Sciatic nerve (tissue), 2 donors: ENCODE results near the gene TCTA. TPM values are rescaled to one million over a fixed set of nuclear protein-coding genes. Genes with fewer than 3 reads are reported as not detected.

ENCODE experiments used
- ATAC-seq: fragments of 200-7000 bp; cut with Tn5 transposase; one replicate; pipeline ENCODE4 v1.9.1; 2020; ENCODE audit warnings: mild to moderate bottlenecking, moderate library complexity
- DNase-seq: peaks from one replicate; pipeline ENCODE4 v3.0.0-alpha.2; 2020; ENCODE audit warnings: low spot score
- intact Hi-C: fragments of 100-400 bp; cut with DNase I; formaldehyde crosslinking; loops from one replicate; pipeline ENCODE4 v1.14.2; 2022
- total RNA-seq: library from RNA; stranded (reverse); fragmentation: NEBNext Ultra II Directional; extraction: Animal tissue kit (Norgen Biotek cat#: 25700); gene quantifications from one replicate; pipeline ENCODE4 v1.2.1, GENCODE V29; 2021
- donor health status: DM: no; HTN: no; CAD: no.
- donor health status: DM: no; HTN: no; CAD: no.

Gene TCTA
- total RNA-seq, 1 donor from 2014 or later = 28.5 TPM

DNA sequence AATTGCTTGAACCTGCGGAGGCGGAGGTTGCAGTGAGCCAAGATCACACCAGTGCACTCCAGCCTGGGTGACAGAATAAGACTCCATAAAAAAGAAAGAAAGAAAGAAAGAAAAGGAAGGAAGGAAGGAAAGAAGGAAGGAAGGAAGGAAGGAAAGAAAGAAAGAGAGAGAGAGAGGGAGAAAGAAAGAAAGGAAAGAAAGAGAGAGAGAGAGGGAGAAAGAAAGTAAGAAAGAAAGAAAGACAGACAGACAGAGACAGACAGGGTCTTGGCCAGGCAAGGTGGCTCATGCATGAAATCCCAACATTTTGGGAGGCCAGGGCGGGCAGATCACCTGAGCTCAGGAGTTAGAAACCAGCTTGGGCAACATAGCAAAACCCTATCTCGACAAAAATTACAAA is 41.4 kb downstream of the TCTA start:
- DNase-seq = no peak
- no peak for ATAC-seq
- intact Hi-C loops = loop anchor here (10.0 kb wide), 1 partner anchor 279 kb away; the partner anchor contains the start of gene KLHDC8B

DNA sequence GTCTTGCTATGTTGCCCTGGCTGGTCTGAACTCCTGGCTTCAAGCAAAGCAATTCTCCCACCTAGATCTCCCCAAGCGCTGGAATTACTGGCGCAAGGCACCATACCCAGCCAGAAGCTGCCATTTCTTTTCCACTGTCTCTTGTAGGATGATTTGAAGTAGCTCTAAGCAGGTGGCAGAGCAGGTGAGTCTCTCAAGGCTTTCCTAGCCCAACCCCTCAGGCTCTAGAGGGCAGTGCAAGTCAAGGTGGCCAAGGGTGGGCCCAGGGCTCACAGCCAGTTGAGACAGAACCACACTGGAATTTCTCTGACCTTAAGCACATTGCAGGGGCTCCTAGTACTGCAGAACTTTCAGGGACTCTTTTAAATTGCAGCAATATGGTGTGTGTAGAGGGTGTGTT is 42.2 kb downstream of the TCTA start:
- DNase-seq (no peak), ATAC-seq (peak; percentile 56)
- intact Hi-C loops = loop anchor here (10.0 kb wide), 1 partner anchor 280 kb away; the partner anchor contains the start of gene KLHDC8B

DNA sequence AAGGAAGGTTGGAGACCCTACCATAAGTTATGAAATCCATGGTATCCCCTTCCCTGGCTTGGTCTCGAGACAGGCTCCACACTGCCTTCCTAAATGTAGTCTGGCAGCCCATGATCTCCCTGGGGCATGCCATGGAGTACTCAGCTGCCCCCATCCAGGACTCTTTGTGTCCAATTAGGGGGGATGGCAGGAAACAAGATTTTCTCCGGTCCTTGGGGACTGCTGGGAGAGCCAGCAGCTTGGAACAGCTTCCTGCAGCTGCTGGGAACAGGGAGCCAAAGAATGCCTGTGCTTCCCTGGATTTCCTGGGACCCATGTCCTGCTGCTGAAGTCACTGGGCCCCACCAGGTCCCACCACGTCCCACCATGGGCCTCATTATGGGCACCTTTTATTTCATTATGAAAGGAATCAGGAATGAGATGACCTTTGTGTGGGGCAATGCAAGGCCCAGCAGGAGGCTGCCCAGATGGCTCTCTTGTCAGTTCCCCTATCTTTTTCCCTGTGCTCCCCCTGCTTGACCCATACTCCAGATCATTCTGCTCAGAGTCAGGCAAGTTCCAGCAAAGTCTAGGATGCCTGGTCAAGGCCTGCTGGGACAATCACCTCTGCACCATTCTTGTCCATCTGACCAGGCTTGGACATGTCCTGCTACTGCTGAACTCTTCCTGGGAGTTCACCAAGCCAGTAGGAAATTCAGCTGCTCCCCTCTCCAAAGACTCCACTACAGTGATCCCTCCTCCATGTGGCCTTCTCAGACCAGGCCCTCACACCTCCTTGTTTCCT is 42.9 kb downstream of the TCTA start:
- intact Hi-C loops = loop anchor here (10.0 kb wide), 1 partner anchor 280 kb away; the partner anchor contains the start of gene KLHDC8B
- ATAC-seq (peak; percentile 43), DNase-seq (no peak)

DNA sequence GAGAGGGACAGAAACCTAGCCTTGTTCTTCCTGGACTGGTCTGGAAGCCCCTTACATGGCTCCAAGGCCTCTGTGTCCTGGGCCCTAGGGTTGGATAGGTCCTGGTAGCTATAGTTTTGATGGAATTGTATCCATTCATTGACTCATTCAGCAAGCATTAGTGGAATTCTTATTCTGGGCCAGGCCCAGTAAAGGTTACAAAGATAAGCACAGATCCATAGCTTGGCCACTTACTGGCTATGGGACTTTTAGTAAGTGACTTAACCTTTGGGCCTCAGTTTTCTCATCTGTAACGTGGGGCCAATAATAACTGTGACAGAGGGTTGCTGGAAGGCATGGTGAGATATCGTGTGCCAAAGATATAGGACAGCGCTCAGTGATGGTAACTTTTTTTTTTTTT is 44.2 kb downstream of the TCTA start:
- DNase-seq = no peak
- ATAC-seq = no peak
- intact Hi-C loops = loop anchor here (10.0 kb wide), 1 partner anchor 282 kb away; the partner anchor contains the start of gene KLHDC8B

DNA sequence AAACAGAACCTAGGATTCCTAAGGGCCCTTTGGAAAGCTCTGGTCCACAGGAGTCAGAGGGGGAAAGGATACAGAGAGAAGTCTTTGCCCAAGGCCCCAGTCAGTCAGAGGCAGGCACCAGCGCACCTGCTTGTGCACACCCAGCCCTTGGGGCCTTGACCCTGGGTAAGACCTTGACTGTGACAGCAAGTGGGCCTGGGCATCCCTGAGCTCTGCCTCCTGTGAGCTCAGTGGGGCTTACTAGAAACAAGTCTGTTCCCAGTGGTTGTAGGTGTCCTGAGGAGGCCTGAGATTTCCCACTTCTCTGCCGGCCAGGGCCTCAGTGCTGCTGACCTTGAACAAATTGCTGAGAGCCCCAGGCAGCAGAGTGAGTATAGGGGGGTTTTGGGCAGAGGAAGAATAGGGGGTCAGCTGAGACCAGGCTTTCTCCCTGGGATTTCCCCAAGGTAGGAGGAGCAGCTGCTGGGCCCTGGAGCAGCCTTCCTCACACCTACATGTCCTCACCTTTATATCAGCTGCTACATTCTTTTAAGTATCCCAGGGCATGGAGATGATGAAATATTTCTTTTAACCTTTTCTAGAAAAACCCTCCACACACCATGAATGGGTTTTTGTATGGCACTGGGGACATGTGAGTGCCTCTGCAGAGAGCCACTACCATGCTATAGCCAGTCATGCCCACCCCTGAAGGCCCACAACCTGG is 48.1 kb downstream of the TCTA start:
- ATAC-seq (no peak), DNase-seq (no peak)
- intact Hi-C loops = no loop called here

DNA sequence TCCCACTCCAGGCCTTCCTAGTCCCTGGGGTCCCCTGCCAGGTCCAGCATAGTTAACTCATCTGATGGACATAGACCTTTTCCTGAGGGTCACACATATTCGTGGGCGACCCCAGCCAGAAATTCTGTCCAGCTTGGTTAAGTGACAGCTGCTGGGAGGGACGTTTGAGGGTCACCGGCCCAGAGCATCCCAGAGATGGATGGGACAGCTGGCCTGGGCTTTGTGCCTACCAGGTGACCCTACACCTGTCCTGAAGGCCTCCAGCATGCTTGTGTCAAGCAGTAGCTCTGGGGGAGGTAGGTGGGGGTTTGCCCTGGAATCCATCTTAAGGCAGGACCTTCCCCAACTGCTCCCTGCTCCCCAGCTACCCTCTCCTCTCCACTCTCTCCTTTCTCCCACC is 48.7 kb downstream of the TCTA start:
- intact Hi-C loops = no loop called here
- ATAC-seq = no peak

DNA sequence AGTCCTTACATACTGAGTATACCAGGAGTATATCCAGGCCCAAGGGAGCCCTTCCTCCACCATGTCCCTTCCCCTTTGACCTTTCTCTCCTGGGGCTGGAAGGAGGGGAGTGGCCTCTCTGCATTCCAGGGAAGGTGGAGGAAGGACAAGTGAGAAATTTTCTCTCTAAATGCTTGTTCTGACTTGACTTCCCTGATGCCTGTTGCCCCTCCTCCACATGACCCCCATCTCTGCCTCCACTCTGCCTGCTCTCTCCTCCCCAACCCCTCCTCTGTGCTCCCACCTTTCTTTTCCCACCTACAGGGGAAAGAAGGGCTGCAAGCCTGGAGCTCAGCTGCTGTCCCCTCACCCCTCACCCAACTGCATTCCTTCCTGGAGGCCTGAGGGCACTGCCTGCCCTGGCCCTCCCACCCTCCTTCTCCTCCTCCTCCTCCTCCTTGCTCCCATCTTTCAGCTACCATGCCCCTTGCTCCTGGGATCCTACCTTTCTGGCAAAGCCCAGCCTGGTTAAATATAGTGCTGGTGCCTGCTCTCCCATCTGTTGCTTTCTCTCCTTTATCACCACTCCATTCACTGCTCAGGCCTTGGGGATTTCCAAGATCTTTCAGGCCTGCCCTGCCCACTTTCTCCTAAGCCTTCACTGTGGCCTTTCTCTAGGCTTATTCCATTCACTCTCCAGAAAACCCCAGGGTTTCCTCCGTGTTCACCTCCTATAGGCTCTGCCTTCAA is 49.4 kb downstream of the TCTA start:
- intact Hi-C loops = no loop called here
- no peak for DNase-seq
- no peak for ATAC-seq

More for the DNA sequence above, 48.7 kb downstream of the TCTA start:
- no peak for DNase-seq

DNA sequence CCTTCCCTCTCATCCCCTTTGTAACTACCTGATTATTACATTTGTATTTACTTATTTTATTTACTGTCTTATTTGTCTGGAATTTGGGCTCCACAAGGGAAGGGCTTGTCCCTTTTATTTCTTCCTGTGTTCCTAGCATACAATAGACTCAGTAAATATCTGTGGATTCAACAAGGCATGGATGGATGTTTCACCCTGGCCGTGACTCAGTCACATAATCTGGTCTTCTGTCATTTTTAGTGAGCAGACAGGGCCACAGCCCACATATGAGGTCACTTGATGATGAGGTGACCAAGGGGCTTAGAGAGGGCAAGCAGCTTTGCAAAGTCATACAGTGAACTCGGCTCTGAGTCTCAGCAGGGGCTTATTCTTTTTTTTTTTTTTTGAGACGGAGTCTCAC is 50.0 kb downstream of the TCTA start:
- ATAC-seq (no peak), DNase-seq (no peak)
- intact Hi-C loops = no loop called here

DNA sequence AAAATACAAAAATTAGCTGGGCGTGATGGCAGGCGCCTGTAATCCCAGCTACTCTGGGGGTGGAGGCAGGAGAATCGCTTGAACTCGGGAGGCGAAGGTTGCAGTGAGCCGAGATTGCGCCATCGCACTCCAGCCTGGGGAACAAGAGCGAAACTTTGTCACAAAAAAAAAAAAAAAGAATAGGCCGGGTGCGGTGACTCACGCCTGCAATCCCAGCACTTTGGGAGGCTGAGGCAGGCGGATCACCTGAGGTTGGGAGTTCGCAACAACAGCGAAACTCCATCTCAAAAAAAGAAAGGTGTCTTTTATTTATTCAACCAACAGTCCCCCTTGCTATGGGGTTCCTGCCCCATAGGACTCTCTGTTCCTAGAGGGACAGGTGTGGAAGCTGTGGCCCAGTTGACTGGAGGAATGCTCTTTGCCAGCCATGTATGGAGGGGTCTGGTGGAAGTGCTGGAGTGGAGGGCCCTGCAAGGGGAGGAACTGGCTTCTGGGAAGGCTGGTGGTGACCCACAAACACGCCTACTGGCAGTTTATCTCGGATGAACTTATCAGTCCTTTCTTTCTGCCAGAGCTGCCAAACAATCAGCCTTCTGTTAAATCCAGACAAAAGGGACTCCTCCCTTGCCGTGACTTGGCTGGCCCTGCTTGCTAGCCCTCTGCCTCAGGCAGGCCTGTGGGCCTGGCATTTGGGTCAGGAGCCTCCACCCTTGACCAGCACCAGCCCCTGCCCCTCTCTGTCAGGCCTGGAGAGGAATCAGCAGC is 53.2 kb downstream of the TCTA start:
- no peak for ATAC-seq
- intact Hi-C loops = no loop called here
- no peak for DNase-seq

Other genes starting within 250 kb of the TCTA start
- 20.7 TPM for gene CCDC71, start 246.1 kb upstream of the TCTA start, total RNA-seq
- gene KLHDC8B, start 240.8 kb upstream of the TCTA start, total RNA-seq = 32.5 TPM
- 6.7 TPM for gene C3orf62, start 135.2 kb upstream of the TCTA start, total RNA-seq
- gene USP4, start 72.4 kb upstream of the TCTA start, total RNA-seq = 83.2 TPM
- 142 TPM for gene GPX1, start 54.1 kb upstream of the TCTA start, total RNA-seq
- gene RHOA, start 447 bp upstream of the TCTA start, total RNA-seq = 485 TPM
- gene AMT, start 10.1 kb downstream of the TCTA start, total RNA-seq = 12.4 TPM
- 23.4 TPM for gene NICN1, start 16.9 kb downstream of the TCTA start, total RNA-seq
- gene DAG1, start 57.8 kb downstream of the TCTA start, total RNA-seq = 165 TPM
- 0.62 TPM for gene BSN, start 142.1 kb downstream of the TCTA start, total RNA-seq